Breast epithelium (tissue), 4 donors: Measurements from ENCODE around the gene NR1I3. TPM values are rescaled to one million over a fixed set of nuclear protein-coding genes. Genes with fewer than 3 reads are reported as not detected.

Experiments used
- DNase-seq, 2 donors: peaks; one replicate each; pipeline ENCODE4 v3.0.0-alpha.2; 2019; ENCODE audit warnings: low spot score in 2 of 2
- H3K27ac ChIP-seq, 2 donors: fragments of 200-600 bp; sonication (generic) in 1 of 2; one replicate each; pipeline ENCODE4 v1.5.1; 2016 to 2019; ENCODE audit warnings: mild to moderate bottlenecking in 1 of 2
- H3K27me3 ChIP-seq, 2 donors: fragments of 200-600 bp; sonication (generic) in 1 of 2; one replicate each; pipeline versions ENCODE4 v1.5.1 to v1.6.0; 2017 to 2019; ENCODE audit warnings: control low read depth in 1 of 2, mild to moderate bottlenecking in 1 of 2
- H3K36me3 ChIP-seq: fragments of 200-600 bp; one replicate; pipeline ENCODE4 v1.5.1; 2019
- H3K4me1 ChIP-seq, 2 donors: fragments of 200-600 bp; sonication (generic); one replicate each; pipeline ENCODE4 v1.5.1; 2016 to 2019; ENCODE audit warnings: control low read depth in 1 of 2
- H3K4me3 ChIP-seq, 3 donors: fragments of 200-600 bp; sonication (generic); 1 replicate in 2 of 3; 2 replicates in 1 of 3; pipeline ENCODE4 v1.5.1; 2016 to 2019; ENCODE audit warnings: mild to moderate bottlenecking in 3 of 3, moderate library complexity in 2 of 3
- H3K9me3 ChIP-seq, 2 donors: fragments of 200-600 bp; sonication (generic) in 1 of 2; one replicate each; pipeline ENCODE4 v1.5.1; 2016 to 2019; ENCODE audit warnings: control low read depth in 1 of 2
- POLR2A ChIP-seq: fragments of 450-650 bp; IDR thresholded peaks from one replicate; pipeline ENCODE4 v1.6.1; 2016; ENCODE audit warnings: antibody characterized with exemption, mild to moderate bottlenecking, moderate library complexity
- POLR2AphosphoS5 ChIP-seq, 3 donors: sonication (generic); formaldehyde crosslinking; IDR thresholded peaks; one replicate each; pipeline ENCODE4 v1.6.1; 2017; ENCODE audit warnings: antibody characterized with exemption in 3 of 3
- intact Hi-C: fragments of 100-400 bp; cut with DNase I; formaldehyde crosslinking; loops from one replicate; pipeline ENCODE4 v1.15.1; 2023; ENCODE audit warnings: low total_unique reads
- total RNA-seq, 3 donors: library from RNA; depleted of rRNA; stranded (reverse); fragments of >200 nt; gene quantifications; one replicate each; pipeline ENCODE4 v1.1.0, GENCODE V29; 2016
- TF ChIP-seq, protein P1 (sequence below), 3 donors: fragments of 450-650 bp; IDR thresholded peaks; one replicate each; pipeline ENCODE4 v1.5.1; 2016 to 2017; ENCODE audit warnings: antibody characterized with exemption in 3 of 3, mild to moderate bottlenecking in 3 of 3, moderate library complexity in 3 of 3

Gene NR1I3
- total RNA-seq, 3 donors from 2014 or later: not detected

DNA sequence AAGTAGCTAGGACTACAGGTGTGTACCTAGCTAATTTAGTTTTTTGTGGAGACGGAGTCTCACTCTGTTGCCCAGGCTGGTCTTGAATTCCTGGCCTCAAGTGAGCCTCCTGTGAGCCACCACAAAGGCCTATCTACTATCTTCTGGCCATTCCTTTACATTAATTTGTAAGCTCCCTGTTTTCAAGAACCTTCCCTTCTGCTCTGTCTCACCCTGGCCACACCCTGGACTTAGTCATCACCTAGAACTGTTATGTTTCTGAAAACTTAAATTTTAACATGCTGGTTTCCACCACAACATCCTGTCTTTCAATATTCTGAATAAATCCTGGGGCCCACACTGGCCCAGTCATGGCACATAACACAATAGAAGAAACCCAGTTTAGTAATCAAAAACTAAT lies 55.8 kb downstream of the NR1I3 start:
- H3K27me3 ChIP-seq: no peaks in the 10 kb centered on the region
- H3K4me3 ChIP-seq: no peak overlapping the region
- no peaks in the 10 kb centered on the region for H3K9me3 ChIP-seq
- H3K4me1 ChIP-seq: no peaks in the 10 kb centered on the region
- DNase-seq: no peak
- no peaks in the 10 kb centered on the region for H3K36me3 ChIP-seq
- TF ChIP-seq POLR2AphosphoS5 (IDR thresholded peaks at IDR 0.05): no peak
- intact Hi-C loops: no loop called here
- no peak overlapping the region for H3K27ac ChIP-seq

DNA sequence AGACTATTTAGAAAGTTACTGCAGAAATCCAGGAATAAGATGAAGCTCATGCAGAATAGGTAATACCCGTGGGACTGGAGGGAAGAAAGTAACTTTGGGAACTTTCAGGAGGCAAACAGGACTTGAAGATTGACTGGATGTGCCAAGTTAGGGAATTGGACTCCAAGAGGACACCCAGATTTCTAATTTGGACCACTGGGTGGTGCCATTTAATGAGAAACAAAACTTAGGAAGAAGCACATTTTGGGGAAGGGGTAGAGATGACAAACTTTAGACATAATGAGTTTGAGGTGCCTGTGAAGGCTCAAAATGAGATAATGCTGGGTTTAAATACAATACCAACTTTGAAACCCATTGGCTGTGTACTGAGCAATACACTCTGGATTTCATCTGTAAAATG lies 57.4 kb downstream of the NR1I3 start:
- intact Hi-C loops: no loop called here
- H3K27ac ChIP-seq: no peak overlapping the region
- no peaks in the 10 kb centered on the region for H3K9me3 ChIP-seq
- H3K4me1 ChIP-seq: no peaks in the 10 kb centered on the region
- H3K36me3 ChIP-seq: no peaks in the 10 kb centered on the region
- H3K27me3 ChIP-seq: no peaks in the 10 kb centered on the region
- DNase-seq: no peak
- H3K4me3 ChIP-seq: no peak overlapping the region
- no peak for TF ChIP-seq POLR2AphosphoS5 (IDR thresholded peaks at IDR 0.05)

DNA sequence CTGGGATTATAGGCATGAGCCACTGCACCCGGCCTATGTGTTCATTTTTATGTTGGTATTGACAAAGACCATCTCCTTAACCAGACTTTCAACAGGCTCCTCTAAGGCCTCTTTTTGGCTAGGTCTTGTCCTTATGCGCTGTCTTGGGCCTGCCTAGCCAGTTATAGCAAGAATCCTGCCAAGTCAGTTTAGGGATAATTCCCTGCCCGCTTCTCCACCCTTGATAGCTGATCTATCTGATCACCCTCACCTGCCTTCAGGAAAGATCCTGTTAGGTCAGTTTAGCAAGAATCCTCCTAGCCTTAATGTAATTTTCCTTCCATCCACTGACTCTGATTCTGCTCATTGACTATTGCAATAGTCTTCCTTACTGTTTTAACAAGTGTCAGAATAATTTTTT lies 58.3 kb downstream of the NR1I3 start:
- Histone ChIP-seq H3K36me3 (no peaks in the 10 kb centered on the region), H3K27ac (no peak overlapping the region), H3K27me3 (no peaks in the 10 kb centered on the region), H3K9me3 (no peaks in the 10 kb centered on the region), H3K4me3 (no peak overlapping the region), H3K4me1 (no peaks in the 10 kb centered on the region)
- TF ChIP-seq POLR2A (no peak), POLR2AphosphoS5 (IDR thresholded peaks at IDR 0.05) (no peak)
- TF ChIP-seq, protein P1, sequence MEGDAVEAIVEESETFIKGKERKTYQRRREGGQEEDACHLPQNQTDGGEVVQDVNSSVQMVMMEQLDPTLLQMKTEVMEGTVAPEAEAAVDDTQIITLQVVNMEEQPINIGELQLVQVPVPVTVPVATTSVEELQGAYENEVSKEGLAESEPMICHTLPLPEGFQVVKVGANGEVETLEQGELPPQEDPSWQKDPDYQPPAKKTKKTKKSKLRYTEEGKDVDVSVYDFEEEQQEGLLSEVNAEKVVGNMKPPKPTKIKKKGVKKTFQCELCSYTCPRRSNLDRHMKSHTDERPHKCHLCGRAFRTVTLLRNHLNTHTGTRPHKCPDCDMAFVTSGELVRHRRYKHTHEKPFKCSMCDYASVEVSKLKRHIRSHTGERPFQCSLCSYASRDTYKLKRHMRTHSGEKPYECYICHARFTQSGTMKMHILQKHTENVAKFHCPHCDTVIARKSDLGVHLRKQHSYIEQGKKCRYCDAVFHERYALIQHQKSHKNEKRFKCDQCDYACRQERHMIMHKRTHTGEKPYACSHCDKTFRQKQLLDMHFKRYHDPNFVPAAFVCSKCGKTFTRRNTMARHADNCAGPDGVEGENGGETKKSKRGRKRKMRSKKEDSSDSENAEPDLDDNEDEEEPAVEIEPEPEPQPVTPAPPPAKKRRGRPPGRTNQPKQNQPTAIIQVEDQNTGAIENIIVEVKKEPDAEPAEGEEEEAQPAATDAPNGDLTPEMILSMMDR (IDR thresholded peaks at IDR 0.05): no peak
- DNase-seq: no peak
- intact Hi-C loops: no loop called here

Other genes starting within 250 kb of the NR1I3 start
- gene F11R, start 217.1 kb downstream of the NR1I3 start, total RNA-seq: 10 to 100 TPM; 41.1 to 74.3 (median 48.8) TPM
- 100 to 1,000 TPM in 2 of 3 donors, 10 to 100 TPM in 1; 57.3 to 217 (median 109) TPM for gene TSTD1, start 199.2 kb downstream of the NR1I3 start, total RNA-seq
- gene USF1, start 192.2 kb downstream of the NR1I3 start, total RNA-seq: 10 to 100 TPM; 64.5 to 70.8 (median 64.6) TPM
- gene ARHGAP30, start 168.3 kb downstream of the NR1I3 start, total RNA-seq: 10 to 100 TPM in 1 of 3 donors, 1 to 10 TPM in 2; 5.2 to 16.5 (median 7.9) TPM
- 10 to 100 TPM in 2 of 3 donors, not detected in 1; 28.5 to 56.3 TPM for gene NECTIN4, start 148.6 kb downstream of the NR1I3 start, total RNA-seq
- gene KLHDC9, start 139.8 kb downstream of the NR1I3 start, total RNA-seq: 1 to 10 TPM; 5.8 to 9.8 (median 8.5) TPM
- 10 to 100 TPM; 32.5 to 50.1 (median 37.0) TPM for gene PFDN2, start 120.2 kb downstream of the NR1I3 start, total RNA-seq
- 10 to 100 TPM; 36.3 to 44.5 (median 37.0) TPM for gene NIT1, start 120.1 kb downstream of the NR1I3 start, total RNA-seq
- gene DEDD, start 105.5 kb downstream of the NR1I3 start, total RNA-seq: 10 to 100 TPM; 28.7 to 39.0 (median 37.6) TPM
- 10 to 100 TPM; 76.0 to 90.3 (median 87.5) TPM for gene UFC1, start 84.2 kb downstream of the NR1I3 start, total RNA-seq
- gene USP21, start 78.7 kb downstream of the NR1I3 start, total RNA-seq: 10 to 100 TPM; 11.7 to 26.9 (median 24.9) TPM
- 10 to 100 TPM; 19.5 to 26.8 (median 25.2) TPM for gene PPOX, start 71.8 kb downstream of the NR1I3 start, total RNA-seq
- 10 to 100 TPM; 23.4 to 41.3 (median 29.4) TPM for gene B4GALT3, start 60.7 kb downstream of the NR1I3 start, total RNA-seq
- gene ADAMTS4, start 39.1 kb downstream of the NR1I3 start, total RNA-seq: 10 to 100 TPM in 2 of 3 donors, 1 to 10 TPM in 1; 4.8 to 85.5 (median 24.6) TPM
- 100 to 1,000 TPM; 102 to 129 (median 116) TPM for gene NDUFS2, start 35.8 kb downstream of the NR1I3 start, total RNA-seq
- 100 to 1,000 TPM in 1 of 3 donors, 10 to 100 TPM in 2; 40.3 to 153 (median 70.1) TPM for gene FCER1G, start 22.9 kb downstream of the NR1I3 start, total RNA-seq
- gene APOA2, start 14.6 kb downstream of the NR1I3 start, total RNA-seq: not detected
- gene TOMM40L, start 12.1 kb downstream of the NR1I3 start, total RNA-seq: 1 to 10 TPM; 6.9 to 9.4 (median 8.2) TPM
- gene PCP4L1, start 20.5 kb upstream of the NR1I3 start, total RNA-seq: 1 to 10 TPM in 1 of 3 donors, under 1 TPM in 2; 0.32 to 2.0 (median 0.73) TPM
- gene MPZ, start 71.8 kb upstream of the NR1I3 start, total RNA-seq: 1 to 10 TPM; 1.3 to 3.6 (median 3.2) TPM
- gene SDHC, start 76.2 kb upstream of the NR1I3 start, total RNA-seq: 10 to 100 TPM; 18.0 to 42.4 (median 23.9) TPM
- gene CFAP126, start 129.7 kb upstream of the NR1I3 start, total RNA-seq: under 1 TPM in 1 of 3 donors, not detected in 2; 0.66 TPM